HCT116 (cell line): ENCODE data around the gene CTBP1. TPM values are rescaled to one million over a fixed set of nuclear protein-coding genes. Genes with fewer than 3 reads are reported as not detected.

Experiments used
- ATAC-seq: fragments of 200-7000 bp; cut with Tn5 transposase; 2 replicates; pipeline ENCODE4 v1.9.1; 2020; ENCODE audit warnings: mild to moderate bottlenecking, moderate library complexity
- BruUV-seq: library from RNA; stranded (reverse); fragments of 400-500 nt; replicated peaks from 2 replicates; lab custom pipeline; 2021; lab: Mats Ljungman, UMichigan
- CTCF ChIA-PET: fragments of 300-600 bp; sonication (Branson Sonifier 250); formaldehyde crosslinking; loops from one replicate; lab custom pipeline; 2021; ENCODE audit warnings: antibody characterized with exemption; lab: Charles Lee
- POLR2A ChIA-PET: fragments of 300-600, 350-600 bp; sonication (Branson Sonifier 250); formaldehyde crosslinking; loops from one replicate; lab custom pipeline; 2021; ENCODE audit warnings: antibody characterized with exemption; lab: Charles Lee
- RAD21 ChIA-PET, 2 experiments: fragments of 300-600 bp; sonication (Branson Sonifier 250); formaldehyde crosslinking; loops; one replicate each; lab custom pipeline; 2023; ENCODE audit warnings: low total read pairs in 2 of 2; ENCODE audit not compliant: uncharacterized antibody in 2 of 2, unreplicated experiment in 2 of 2, low non-redundant PET in 1 of 2; lab: Charles Lee
- DNase-seq: peaks from one replicate; pipeline ENCODE4 v3.0.0-alpha.2; 2010; ENCODE audit warnings: low read depth, low spot score
- H2AFZ ChIP-seq: fragments of 200-600 bp; shearing (Covaris generic), sonication (generic); 2 replicates; pipeline ENCODE4 v1.6.1; 2017; ENCODE audit warnings: low read depth, mixed run types, mixed read lengths, antibody characterized with exemption, low read length; ENCODE audit not compliant: poor library complexity, severe bottlenecking
- H3K27ac ChIP-seq: 2 replicates; pipeline ENCODE4 v1.5.1; 2012; ENCODE audit warnings: low read depth, low read length
- H3K27me3 ChIP-seq: fragments of 200-600 bp; sonication (generic); 2 replicates; pipeline ENCODE4 v1.6.1; 2016; ENCODE audit warnings: mixed run types, low read length, mixed read lengths; ENCODE audit not compliant: insufficient read depth
- H3K36me3 ChIP-seq, 2 experiments: fragments of 200-500 bp in 1 of 2; fragments of 200-600 bp in 1 of 2; sonication (Bioruptor generic) in 1 of 2; sonication (generic) in 1 of 2; 2 replicates each; pipeline versions ENCODE4 v1.5.1 to v1.6.1; 2014 to 2016; ENCODE audit warnings: low read length in 2 of 2, inconsistent platforms in 1 of 2, mixed read lengths in 1 of 2, mixed run types in 1 of 2; ENCODE audit not compliant: insufficient read depth in 2 of 2, control insufficient read depth in 1 of 2
- H3K4me1 ChIP-seq, 2 experiments: fragments of 200-600 bp in 1 of 2; sonication (generic) in 1 of 2; 2 replicates each; pipeline versions ENCODE4 v1.5.1 to v1.6.1; 2012 to 2017; ENCODE audit warnings: low read length in 2 of 2, inconsistent platforms in 1 of 2, mild to moderate bottlenecking in 1 of 2, mixed read lengths in 1 of 2, mixed run types in 1 of 2, moderate library complexity in 1 of 2; ENCODE audit not compliant: insufficient read depth in 2 of 2, control insufficient read depth in 1 of 2
- H3K4me2 ChIP-seq: fragments of 200-600 bp; sonication (generic); 2 replicates; pipeline ENCODE4 v1.6.1; 2017; ENCODE audit warnings: mixed run types, low read length, mixed read lengths
- H3K4me3 ChIP-seq, 2 experiments: fragments of 200-600 bp in 1 of 2; sonication (generic) in 1 of 2; replicated peaks in 1 of 2; 2 replicates each; pipeline ENCODE4 v1.5.1; 2011 to 2016; ENCODE audit warnings: low read length in 2 of 2, control low read depth in 1 of 2, low read depth in 1 of 2, mild to moderate bottlenecking in 1 of 2, mixed read lengths in 1 of 2, mixed run types in 1 of 2
- H3K79me2 ChIP-seq: fragments of 200-600 bp; sonication (generic); 2 replicates; pipeline ENCODE4 v1.6.1; 2017; ENCODE audit warnings: mild to moderate bottlenecking, mixed run types, low read length, moderate library complexity, mixed read lengths; ENCODE audit not compliant: insufficient read depth
- H3K9ac ChIP-seq: fragments of 200-600 bp; sonication (generic); 2 replicates; pipeline ENCODE4 v1.6.1; 2016; ENCODE audit warnings: low read length, mixed read lengths
- H3K9me2 ChIP-seq: fragments of 200-600 bp; sonication (generic), shearing (Covaris generic); 2 replicates; pipeline ENCODE4 v1.6.1; 2017; ENCODE audit warnings: mixed run types, mild to moderate bottlenecking, moderate library complexity; ENCODE audit not compliant: insufficient read depth
- H3K9me3 ChIP-seq, 2 experiments: fragments of 200-500 bp in 1 of 2; fragments of 200-600 bp in 1 of 2; sonication (Bioruptor generic) in 1 of 2; sonication (generic) in 1 of 2; 2 replicates each; pipeline ENCODE4 v1.6.1; 2014 to 2017; ENCODE audit warnings: low read length in 2 of 2, mixed read lengths in 2 of 2, inconsistent platforms in 1 of 2, low read depth in 1 of 2, mild to moderate bottlenecking in 1 of 2, mixed run types in 1 of 2, moderate library complexity in 1 of 2; ENCODE audit not compliant: control insufficient read depth in 1 of 2, insufficient read depth in 1 of 2
- H4K20me1 ChIP-seq: fragments of 200-600 bp; sonication (generic), shearing (Covaris generic); 2 replicates; pipeline ENCODE4 v1.6.1; 2017; ENCODE audit warnings: mixed run types, mild to moderate bottlenecking, moderate library complexity; ENCODE audit not compliant: insufficient read depth
- CEBPB ChIP-seq: IDR thresholded peaks from 2 replicates; pipeline ENCODE4 v1.6.1; 2012; ENCODE audit warnings: low read depth
- EGR1 ChIP-seq: IDR thresholded peaks from 2 replicates; pipeline ENCODE4 v1.6.1; 2012; ENCODE audit warnings: low read depth
- ELF1 ChIP-seq: IDR thresholded peaks from 2 replicates; pipeline ENCODE4 v1.6.1; 2012; ENCODE audit warnings: low read depth, borderline replicate concordance
- EZH2 ChIP-seq: fragments of 200-600 bp; sonication (generic); IDR thresholded peaks from 2 replicates; pipeline ENCODE4 v1.6.1; 2017; ENCODE audit warnings: antibody characterized with exemption, mixed run types
- EZH2phosphoT487 ChIP-seq: fragments of 200-600 bp; IDR thresholded peaks from 2 replicates; pipeline ENCODE4 v1.6.1; 2018; ENCODE audit warnings: antibody characterized with exemption, borderline replicate concordance
- FOSL1 ChIP-seq: IDR thresholded peaks from 2 replicates; pipeline ENCODE4 v1.6.1; 2012; ENCODE audit warnings: low read depth
- JUND ChIP-seq: IDR thresholded peaks from 2 replicates; pipeline ENCODE4 v1.6.1; 2012
- MAX ChIP-seq: IDR thresholded peaks from 2 replicates; pipeline ENCODE4 v1.6.1; 2012
- POLR2A ChIP-seq: IDR thresholded peaks from 2 replicates; pipeline ENCODE4 v1.7.0; 2011; ENCODE audit warnings: borderline replicate concordance; ENCODE audit not compliant: insufficient read depth, insufficient read length; ENCODE audit errors: extremely low read depth
- POLR2AphosphoS5 ChIP-seq: IDR thresholded peaks from 2 replicates; pipeline ENCODE4 v1.6.1; 2011; ENCODE audit warnings: mild to moderate bottlenecking, low read depth, low read length, moderate library complexity
- RAD21 ChIP-seq: IDR thresholded peaks from 2 replicates; pipeline ENCODE4 v1.6.1; 2012; ENCODE audit warnings: low read depth, mild to moderate bottlenecking
- REST ChIP-seq: IDR thresholded peaks from 2 replicates; pipeline ENCODE4 v1.6.1; 2012; ENCODE audit warnings: low read depth
- SIN3A ChIP-seq: IDR thresholded peaks from 2 replicates; pipeline ENCODE4 v1.6.1; 2012; ENCODE audit warnings: low read depth
- TCF7L2 ChIP-seq: IDR thresholded peaks from 2 replicates; pipeline ENCODE4 v1.7.0; 2011; ENCODE audit warnings: borderline replicate concordance, inconsistent platforms; ENCODE audit not compliant: insufficient read depth, insufficient read length; ENCODE audit errors: extremely low read depth
- YY1 ChIP-seq: IDR thresholded peaks from 2 replicates; pipeline ENCODE4 v1.6.1; 2011; ENCODE audit warnings: low read length, low read depth, moderate library complexity, mild to moderate bottlenecking; ENCODE audit not compliant: insufficient replicate concordance; ENCODE audit errors: extremely low read depth
- ZFX ChIP-seq: fragments of 450-650 bp; IDR thresholded peaks from 2 replicates; pipeline ENCODE4 v1.6.1; 2017
- ZNF274 ChIP-seq: fragments of 200-500 bp; sonication (Bioruptor generic); IDR thresholded peaks from 2 replicates; pipeline ENCODE4 v1.6.1; 2014; ENCODE audit warnings: mild to moderate bottlenecking, low read depth, low read length, inconsistent platforms
- intact Hi-C: fragments of 100-400 bp; cut with micrococcal nuclease; formaldehyde crosslinking; loops from 2 replicates; pipeline ENCODE4 v1.10.0; 2022
- total RNA-seq: library from RNA; stranded (reverse); gene quantifications from one replicate; pipeline ENCODE4 v1.2.1, GENCODE V29; 2021; ENCODE audit not compliant: unreplicated experiment
- TF ChIP-seq, protein P1 (sequence below): IDR thresholded peaks from 2 replicates; pipeline ENCODE4 v1.6.1; 2011; ENCODE audit warnings: mild to moderate bottlenecking, low read length, moderate library complexity; ENCODE audit not compliant: insufficient replicate concordance; ENCODE audit errors: extremely low read depth

Gene CTBP1
- total RNA-seq, 1 experiment from 2014 or later, result 175 TPM

DNA sequence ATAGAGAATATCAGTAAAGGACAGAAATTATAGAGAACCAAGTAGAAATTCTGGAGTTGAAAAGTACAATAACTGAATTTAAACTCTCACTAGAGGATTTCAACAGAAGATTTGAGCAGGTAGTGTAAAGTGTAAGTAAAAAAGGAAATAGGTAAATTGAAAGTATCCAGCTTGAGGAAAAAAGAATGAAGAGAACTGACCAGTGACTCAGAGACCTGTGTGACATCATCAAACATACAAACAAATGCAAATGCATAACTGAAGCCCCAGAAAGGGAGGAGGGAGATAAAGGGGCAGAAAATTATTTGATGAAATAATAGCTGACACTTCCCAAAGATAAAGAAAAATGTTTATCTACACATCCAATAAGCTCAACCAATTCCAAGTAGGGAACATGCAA is 68.3 kb downstream of the CTBP1 start:
- H3K4me1 ChIP-seq, result peaks cover 0 to 21% of the 10 kb centered on the region in 2 experiments; a peak in 2 of 4 replicates
- POLR2A ChIA-PET, result interaction anchor here (1.6 kb wide), 1 partner anchor 13 kb away, joined by 4 read pairs; no protein-coding TSS in a partner anchor
- CTCF ChIA-PET, result no interaction called here
- DNase-seq (no peak), ATAC-seq (no peak)
- no peak overlapping the region for H3K4me2 ChIP-seq
- RAD21 ChIA-PET, result no interaction called here
- BruUV-seq, result no TSS peak
- H4K20me1 ChIP-seq, result no peaks in the 10 kb centered on the region
- no peaks in the 10 kb centered on the region for H3K9me3 ChIP-seq
- H3K79me2 ChIP-seq, result no peaks in the 10 kb centered on the region
- TF ChIP-seq FOSL1 (no peak), POLR2AphosphoS5 (no peak), ZFX (no peak), RAD21 (no peak), TCF7L2 (no peak), SIN3A (no peak), JUND (no peak), EZH2phosphoT487 (no peak), EGR1 (no peak), MAX (no peak), CEBPB (no peak), ZNF274 (no peak), EZH2 (no peak), YY1 (no peak), POLR2A (no peak), REST (no peak), ELF1 (no peak)
- TF ChIP-seq, protein P1, sequence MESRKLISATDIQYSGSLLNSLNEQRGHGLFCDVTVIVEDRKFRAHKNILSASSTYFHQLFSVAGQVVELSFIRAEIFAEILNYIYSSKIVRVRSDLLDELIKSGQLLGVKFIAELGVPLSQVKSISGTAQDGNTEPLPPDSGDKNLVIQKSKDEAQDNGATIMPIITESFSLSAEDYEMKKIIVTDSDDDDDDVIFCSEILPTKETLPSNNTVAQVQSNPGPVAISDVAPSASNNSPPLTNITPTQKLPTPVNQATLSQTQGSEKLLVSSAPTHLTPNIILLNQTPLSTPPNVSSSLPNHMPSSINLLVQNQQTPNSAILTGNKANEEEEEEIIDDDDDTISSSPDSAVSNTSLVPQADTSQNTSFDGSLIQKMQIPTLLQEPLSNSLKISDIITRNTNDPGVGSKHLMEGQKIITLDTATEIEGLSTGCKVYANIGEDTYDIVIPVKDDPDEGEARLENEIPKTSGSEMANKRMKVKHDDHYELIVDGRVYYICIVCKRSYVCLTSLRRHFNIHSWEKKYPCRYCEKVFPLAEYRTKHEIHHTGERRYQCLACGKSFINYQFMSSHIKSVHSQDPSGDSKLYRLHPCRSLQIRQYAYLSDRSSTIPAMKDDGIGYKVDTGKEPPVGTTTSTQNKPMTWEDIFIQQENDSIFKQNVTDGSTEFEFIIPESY, result no peak
- intact Hi-C loops, result no loop called here
- H3K36me3 ChIP-seq, result no peaks in the 10 kb centered on the region
- H3K27ac ChIP-seq, result no peak overlapping the region
- H3K9ac ChIP-seq, result no peak overlapping the region
- no peaks in the 10 kb centered on the region for H3K27me3 ChIP-seq
- H3K4me3 ChIP-seq, result no peak overlapping the region
- H2AFZ ChIP-seq, result no peak overlapping the region
- no peaks in the 10 kb centered on the region for H3K9me2 ChIP-seq
